Parathyroid adenoma (tissue), 2 donors: ENCODE data around the gene GALNT9.

Experiments
- H2AFZ ChIP-seq: fragments of 300-600 bp; sonication (generic); one replicate; pipeline ENCODE4 v1.7.0; 2017; ENCODE audit warnings: antibody characterized with exemption, mild to moderate bottlenecking
- H3K27ac ChIP-seq: fragments of 300-600 bp; sonication (generic); one replicate; pipeline ENCODE4 v1.7.0; 2017
- H3K27me3 ChIP-seq: fragments of 300-600 bp; sonication (generic); one replicate; pipeline ENCODE4 v1.7.0; 2017; ENCODE audit warnings: low read length; ENCODE audit not compliant: control insufficient read depth, insufficient read depth
- H3K36me3 ChIP-seq: fragments of 300-600 bp; sonication (generic); one replicate; pipeline ENCODE4 v1.7.0; 2017; ENCODE audit warnings: low read length; ENCODE audit not compliant: control insufficient read depth, insufficient read depth
- H3K4me1 ChIP-seq: fragments of 300-600 bp; sonication (generic); one replicate; pipeline ENCODE4 v1.7.0; 2017; ENCODE audit warnings: control low read depth
- H3K4me2 ChIP-seq: fragments of 300-600 bp; sonication (generic); one replicate; pipeline ENCODE4 v1.7.0; 2017; ENCODE audit warnings: low read length
- H3K4me3 ChIP-seq: fragments of 300-600 bp; sonication (generic); one replicate; pipeline ENCODE4 v1.7.0; 2017; ENCODE audit warnings: low read depth, low read length
- H3K79me2 ChIP-seq: fragments of 300-600 bp; sonication (generic); one replicate; pipeline ENCODE4 v1.7.0; 2017; ENCODE audit warnings: control low read depth
- H3K9ac ChIP-seq: fragments of 300-600 bp; sonication (generic); one replicate; pipeline ENCODE4 v1.7.0; 2017; ENCODE audit warnings: mild to moderate bottlenecking
- H3K9me3 ChIP-seq: fragments of 300-600 bp; sonication (generic); one replicate; pipeline ENCODE4 v1.7.0; 2017; ENCODE audit warnings: low read length; ENCODE audit not compliant: control insufficient read depth
- TF ChIP-seq, protein P1 (sequence below): fragments of 300-600 bp; sonication (generic); IDR thresholded peaks from one replicate; pipeline ENCODE4 v1.7.0; 2017; ENCODE audit warnings: antibody characterized with exemption, mild to moderate bottlenecking
- donor health status: primary hyperparathyroidism.

The GALNT9 gene

GRCh38 chr12:132162508-132163031 lies 166.8 kb downstream of the GALNT9 start:
- no peaks in the 10 kb centered on the region for H3K36me3 ChIP-seq
- TF ChIP-seq, protein P1, sequence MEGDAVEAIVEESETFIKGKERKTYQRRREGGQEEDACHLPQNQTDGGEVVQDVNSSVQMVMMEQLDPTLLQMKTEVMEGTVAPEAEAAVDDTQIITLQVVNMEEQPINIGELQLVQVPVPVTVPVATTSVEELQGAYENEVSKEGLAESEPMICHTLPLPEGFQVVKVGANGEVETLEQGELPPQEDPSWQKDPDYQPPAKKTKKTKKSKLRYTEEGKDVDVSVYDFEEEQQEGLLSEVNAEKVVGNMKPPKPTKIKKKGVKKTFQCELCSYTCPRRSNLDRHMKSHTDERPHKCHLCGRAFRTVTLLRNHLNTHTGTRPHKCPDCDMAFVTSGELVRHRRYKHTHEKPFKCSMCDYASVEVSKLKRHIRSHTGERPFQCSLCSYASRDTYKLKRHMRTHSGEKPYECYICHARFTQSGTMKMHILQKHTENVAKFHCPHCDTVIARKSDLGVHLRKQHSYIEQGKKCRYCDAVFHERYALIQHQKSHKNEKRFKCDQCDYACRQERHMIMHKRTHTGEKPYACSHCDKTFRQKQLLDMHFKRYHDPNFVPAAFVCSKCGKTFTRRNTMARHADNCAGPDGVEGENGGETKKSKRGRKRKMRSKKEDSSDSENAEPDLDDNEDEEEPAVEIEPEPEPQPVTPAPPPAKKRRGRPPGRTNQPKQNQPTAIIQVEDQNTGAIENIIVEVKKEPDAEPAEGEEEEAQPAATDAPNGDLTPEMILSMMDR: no peak
- H3K4me3 ChIP-seq: no peak overlapping the region
- no peaks in the 10 kb centered on the region for H3K27me3 ChIP-seq
- no peaks in the 10 kb centered on the region for H3K9me3 ChIP-seq
- no peaks in the 10 kb centered on the region for H3K4me1 ChIP-seq
- H3K27ac ChIP-seq: no peak overlapping the region
- H2AFZ ChIP-seq: no peak overlapping the region
- no peak overlapping the region for H3K9ac ChIP-seq
- no peaks in the 10 kb centered on the region for H3K79me2 ChIP-seq
- H3K4me2 ChIP-seq: no peak overlapping the region

DNA sequence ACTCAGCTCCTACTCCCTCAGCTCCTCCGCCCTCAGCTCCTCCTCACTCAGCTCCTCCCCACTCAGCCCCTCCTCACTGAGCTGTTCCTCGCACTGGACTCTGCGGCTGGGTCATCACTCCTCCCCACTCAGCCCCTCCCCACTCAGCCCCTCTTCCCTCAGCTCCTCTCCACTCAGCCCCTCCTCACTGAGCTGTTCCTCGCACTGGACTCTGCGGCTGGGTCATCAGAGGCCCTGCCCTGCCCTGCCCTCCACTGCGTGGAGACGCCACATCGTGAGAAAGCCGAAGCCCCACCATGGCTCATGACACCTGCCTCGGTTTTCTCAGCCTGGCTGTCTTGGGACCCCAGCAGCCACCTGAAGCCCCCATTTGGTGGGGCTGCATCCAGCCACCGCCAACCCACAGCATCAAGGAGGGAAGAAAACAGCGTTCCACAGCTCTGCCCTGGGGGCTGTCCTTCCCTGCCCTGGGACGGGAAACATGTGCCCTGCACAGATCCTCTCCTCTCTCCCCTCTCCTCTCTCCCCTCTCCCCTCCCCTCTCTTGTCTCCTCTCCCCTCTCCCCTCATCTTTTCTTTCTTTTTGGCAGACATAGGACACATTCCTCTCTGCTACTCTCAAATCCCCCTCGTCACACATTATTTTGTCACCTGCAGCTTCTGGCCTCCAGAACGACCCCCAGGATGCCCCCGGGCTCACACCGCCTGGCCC lies 167.4 kb downstream of the GALNT9 start:
- H3K79me2 ChIP-seq: no peaks in the 10 kb centered on the region
- no peak overlapping the region for H3K27ac ChIP-seq
- H3K9ac ChIP-seq: no peak overlapping the region
- no peaks in the 10 kb centered on the region for H3K36me3 ChIP-seq
- no peaks in the 10 kb centered on the region for H3K27me3 ChIP-seq
- H2AFZ ChIP-seq: no peak overlapping the region
- no peaks in the 10 kb centered on the region for H3K9me3 ChIP-seq
- TF ChIP-seq, protein P1: no peak
- H3K4me1 ChIP-seq: no peaks in the 10 kb centered on the region
- H3K4me3 ChIP-seq: no peak overlapping the region
- H3K4me2 ChIP-seq: no peak overlapping the region

DNA sequence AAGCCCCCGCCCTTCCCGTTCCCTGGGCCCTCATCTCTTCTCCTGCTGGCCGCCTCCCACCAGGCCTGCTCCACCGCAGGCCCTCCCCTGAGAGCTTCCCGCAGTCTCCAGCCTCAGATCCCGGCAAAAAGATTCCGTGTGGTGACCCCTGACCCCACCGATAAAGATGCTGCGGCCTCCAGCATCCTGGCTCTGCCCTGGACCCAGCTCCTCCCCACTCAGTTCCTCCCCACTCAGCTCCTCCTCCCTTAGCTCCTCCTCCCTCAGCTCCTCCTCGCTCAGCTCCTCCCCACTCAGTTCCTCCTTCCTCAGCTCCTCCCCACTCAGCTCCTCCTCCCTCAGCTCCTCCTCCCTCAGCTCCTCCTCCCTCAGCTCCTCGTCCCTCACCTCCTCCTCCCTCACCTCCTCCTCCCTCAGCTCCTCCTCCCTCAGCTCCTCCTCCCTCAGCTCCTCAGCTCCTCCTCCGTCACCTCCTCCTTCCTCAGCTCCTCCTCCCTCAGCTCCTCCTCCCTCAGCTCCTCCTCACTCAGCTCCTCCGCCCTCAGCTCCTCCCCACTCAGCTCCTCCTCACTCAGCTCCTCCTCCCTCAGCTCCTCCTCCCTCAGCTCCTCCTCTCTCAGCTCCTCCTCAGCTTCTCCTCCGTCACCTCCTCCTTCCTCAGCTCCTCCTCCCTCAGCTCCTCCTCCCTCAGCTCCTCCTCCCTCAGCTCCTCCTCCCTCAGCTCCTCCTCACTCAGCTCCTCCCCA lies 168.2 kb downstream of the GALNT9 start:
- H3K4me1 ChIP-seq: no peaks in the 10 kb centered on the region
- no peak overlapping the region for H3K4me2 ChIP-seq
- H3K27me3 ChIP-seq: no peaks in the 10 kb centered on the region
- TF ChIP-seq, protein P1: no peak
- no peak overlapping the region for H2AFZ ChIP-seq
- H3K9ac ChIP-seq: no peak overlapping the region
- no peaks in the 10 kb centered on the region for H3K9me3 ChIP-seq
- no peak overlapping the region for H3K4me3 ChIP-seq
- H3K79me2 ChIP-seq: no peaks in the 10 kb centered on the region
- H3K27ac ChIP-seq: no peak overlapping the region
- no peaks in the 10 kb centered on the region for H3K36me3 ChIP-seq

DNA sequence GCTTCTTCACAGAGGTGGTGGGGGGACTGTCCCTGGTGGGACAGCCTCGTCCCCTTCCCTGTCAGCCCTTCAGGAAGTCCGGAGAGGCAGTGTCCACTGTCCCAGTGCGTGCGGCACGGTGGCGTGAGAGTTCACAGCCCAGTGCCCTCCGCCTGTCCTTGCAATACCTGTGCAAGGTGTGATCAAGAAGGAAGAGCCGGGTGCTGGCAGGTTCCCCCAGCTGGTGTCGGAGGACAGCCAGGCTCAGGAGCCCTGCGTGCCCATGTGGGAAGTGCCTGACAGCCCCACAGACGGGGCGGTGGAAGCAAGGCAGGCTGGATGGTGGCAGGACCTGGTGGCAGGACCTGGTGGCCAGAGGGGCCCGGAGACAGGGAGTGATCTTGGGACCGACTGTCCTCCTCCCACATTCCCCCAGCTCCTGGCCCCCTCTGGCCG lies 168.8 kb downstream of the GALNT9 start:
- Histone ChIP-seq H3K27ac (no peak overlapping the region), H3K79me2 (no peaks in the 10 kb centered on the region), H3K4me1 (no peaks in the 10 kb centered on the region), H3K4me2 (no peak overlapping the region), H3K9ac (no peak overlapping the region), H3K9me3 (no peaks in the 10 kb centered on the region), H3K27me3 (no peaks in the 10 kb centered on the region), H3K36me3 (no peaks in the 10 kb centered on the region), H3K4me3 (no peak overlapping the region), H2AFZ (no peak overlapping the region)
- TF ChIP-seq, protein P1: no peak
